COLO668 (cell line): ENCODE data around the gene NTF3.
"Not testable (repeated sequence)": the region's sequence is repeated elsewhere in the genome, so short reads cannot be mapped to it uniquely, and the experiment has no call there.

Experiments
- DNase-seq: peaks from one replicate; lab custom pipeline; 2025; ENCODE audit not compliant: unreplicated experiment; lab: John Stamatoyannopoulos, UW

Gene NTF3

GRCh38 chr12:5525783-5526367, 94.0 kb downstream of the NTF3 start:
- DNase-seq: no peak

GRCh38 chr12:5533368-5533767, 101.5 kb downstream of the NTF3 start:
- DNase-seq: no peak

- DNase-seq: no peak
These were observed 102.7 kb downstream of the NTF3 start for GRCh38 chr12:5534426-5535199.

GRCh38 chr12:5535541-5535940, 103.6 kb downstream of the NTF3 start:
- no peak for DNase-seq

GRCh38 chr12:5537026-5537615, 105.2 kb downstream of the NTF3 start:
- not testable (repeated sequence) for DNase-seq

- no peak for DNase-seq
These were observed 105.9 kb downstream of the NTF3 start for GRCh38 chr12:5537771-5538170.
